HepG2 (cell line): ENCODE data around the gene PTPRN. TPM values are rescaled to one million over a fixed set of nuclear protein-coding genes. Genes with fewer than 3 reads are reported as not detected.

ENCODE experiments used
- AGO2 ChIP-seq: fragments of 200-400 bp; formaldehyde crosslinking; optimal IDR thresholded peaks from 2 replicates; pipeline ENCODE3; 2017; ENCODE audit warnings: mild to moderate bottlenecking, low read depth, low read length, moderate library complexity
- GLMP ChIP-seq: sonication (generic); formaldehyde crosslinking; IDR thresholded peaks from 2 replicates; pipeline ENCODE4 v1.9.0; 2021; ENCODE audit warnings: missing genetic modification reagents, mild to moderate bottlenecking, borderline replicate concordance
- GMEB2 ChIP-seq: IDR thresholded peaks from 2 replicates; pipeline ENCODE4 v1.6.1; 2016; ENCODE audit warnings: missing biosample characterization, missing genetic modification reagents, low read depth
- NRL ChIP-seq: sonication (generic); formaldehyde crosslinking; IDR thresholded peaks from 2 replicates; pipeline ENCODE4 v1.5.0; 2020; ENCODE audit warnings: missing genetic modification reagents, mild to moderate bottlenecking, moderate library complexity, borderline replicate concordance
- SOX6 ChIP-seq, 2 experiments: fragments of 450-650 bp in 1 of 2; sonication (generic) in 1 of 2; formaldehyde crosslinking in 1 of 2; IDR thresholded peaks; 2 replicates each; pipeline versions ENCODE4 v1.4.0 to v1.6.1; 2017 to 2020; ENCODE audit warnings: antibody characterized with exemption in 1 of 2, mild to moderate bottlenecking in 1 of 2, missing genetic modification reagents in 1 of 2
- ZBTB8A ChIP-seq: sonication (generic); formaldehyde crosslinking; IDR thresholded peaks from 2 replicates; pipeline ENCODE4 v1.4.0; 2020; ENCODE audit warnings: mild to moderate bottlenecking, low read depth, missing genetic modification reagents, borderline replicate concordance
- ZNF318 ChIP-seq: sonication (generic); formaldehyde crosslinking; IDR thresholded peaks from 2 replicates; pipeline ENCODE4 v1.4.0; 2020; ENCODE audit warnings: mild to moderate bottlenecking, missing genetic modification reagents
- ZNF713 ChIP-seq: sonication (generic); formaldehyde crosslinking; IDR thresholded peaks from 2 replicates; pipeline ENCODE4 v1.4.0; 2020; ENCODE audit warnings: mild to moderate bottlenecking, missing genetic modification reagents
- ZNF780A ChIP-seq: sonication (generic); formaldehyde crosslinking; IDR thresholded peaks from 2 replicates; pipeline ENCODE4 v1.8.0; 2022; ENCODE audit warnings: mild to moderate bottlenecking, missing genetic modification reagents, moderate library complexity
- polyA plus RNA-seq, 8 experiments: library from polyadenylated mRNA; depleted of rRNA in 3 of 8; stranded (reverse) in 7 of 8; unstranded in 1 of 8; fragments of >200 nt; fragmentation: Illumina TruSeq in 4 of 8; extraction: Trizol in 4 of 8; gene quantifications; 2 replicates each; pipeline versions ENCODE4 v1.2.1 to v1.2.3, GENCODE V29; 2011 to 2016; ENCODE audit warnings: low read depth in 4 of 8, missing spikeins in 1 of 8, mixed read lengths in 1 of 8; ENCODE audit not compliant: insufficient read depth in 1 of 8
- total RNA-seq, 5 experiments: library from RNA; depleted of rRNA; stranded (reverse); fragments of >200 nt; fragmentation: Illumina TruSeq; extraction: Trizol; gene quantifications; 2 replicates each; pipeline ENCODE4 v1.2.3, GENCODE V29; 2016; ENCODE audit warnings: low read depth in 1 of 5

Gene PTPRN
- total and polyA plus RNA-seq, 2 of the 13 experiments (the other 11 are each of a cell fraction or from before 2014, with no cell fraction given): 0.26 TPM; not detected in 1

- TF ChIP-seq NRL (CRISPR knock-in tag) (no peak), SOX6 (IDR thresholded peaks at IDR 0.05) (no peak), SOX6 (CRISPR knock-in tag; IDR thresholded peaks at IDR 0.05) (peak; percentile 44; the same call in 1 of the 2 replicates), AGO2 (no peak), ZNF318 (CRISPR knock-in tag) (no peak), ZNF780A (CRISPR knock-in tag) (no peak; the same call in 1 of the 2 replicates), ZBTB8A (CRISPR knock-in tag) (no peak), ZNF713 (no peak; the same call in 1 of the 2 replicates), GLMP (CRISPR knock-in tag) (no peak), GMEB2 (no peak; the same call in 1 of the 2 replicates)
Measured at GRCh38 chr2:219294356-219295351, 14.5 kb downstream of the PTPRN start (continued).
